ENCODE measurements around the gene POLDIP3.

DNA sequence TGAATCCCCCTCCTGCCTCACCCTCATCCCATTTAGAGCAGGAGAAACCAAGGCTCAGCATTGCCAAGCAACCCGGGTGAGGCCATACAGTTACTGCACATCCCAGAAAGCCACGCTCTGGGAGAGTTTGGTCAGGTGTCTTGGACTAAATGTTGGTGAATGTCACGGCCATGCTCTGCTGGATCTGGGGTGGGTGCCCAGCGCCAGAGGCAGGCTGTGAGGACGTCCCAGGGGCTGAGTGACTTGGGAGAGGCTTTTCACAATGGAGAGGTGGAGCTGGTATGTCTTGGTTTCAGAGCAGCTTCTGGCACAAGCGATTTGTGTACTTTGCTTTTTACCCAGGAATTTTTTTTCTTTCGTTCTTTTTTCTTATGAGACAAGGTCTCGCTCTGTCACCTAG lies 54.3 kb downstream of the POLDIP3 start:
- TF ChIP-seq GATA2 (IDR thresholded peaks at IDR 0.05; ENCODE audit: low read depth, low read length) (no peak), GATA3 (IDR thresholded peaks at IDR 0.05; ENCODE audit: low read depth, low read length) (no peak)

Measured in SH-SY5Y (cell line).